ENCODE measurements around the gene OR2L5. TPM values are rescaled to one million over a fixed set of nuclear protein-coding genes. Genes with fewer than 3 reads are reported as not detected.

Gene OR2L5
- total RNA-seq, 2 donors from 2014 or later, result not detected

Other genes starting within 250 kb of the OR2L5 start
- gene OR14A16, start 189.5 kb upstream of the OR2L5 start, total RNA-seq, result not detected
- gene OR11L1, start 171.8 kb upstream of the OR2L5 start, total RNA-seq, result not detected
- under 1 TPM; 0.32 to 0.60 TPM for gene TRIM58, start 156.5 kb upstream of the OR2L5 start, total RNA-seq
- gene OR2W3, start 118.1 kb upstream of the OR2L5 start, total RNA-seq, result under 1 TPM in 1 of 2 donors, not detected in 1; 0.26 TPM
- gene OR2T8, start 93.4 kb upstream of the OR2L5 start, total RNA-seq, result not detected
- not detected for gene OR2AJ1, start 88.8 kb upstream of the OR2L5 start, total RNA-seq
- gene OR2L8, start 64.8 kb upstream of the OR2L5 start, total RNA-seq, result not detected
- gene OR2AK2, start 48.4 kb upstream of the OR2L5 start, total RNA-seq, result not detected
- under 1 TPM in 1 of 2 donors, not detected in 1; 0.05 TPM for gene OR2L2, start 16.4 kb downstream of the OR2L5 start, total RNA-seq
- not detected for gene OR2L3, start 33.2 kb downstream of the OR2L5 start, total RNA-seq
- gene OR2L13, start 81.5 kb downstream of the OR2L5 start, total RNA-seq, result not detected
- not detected for gene OR2M5, start 131.5 kb downstream of the OR2L5 start, total RNA-seq
- not detected for gene OR2M2, start 161.2 kb downstream of the OR2L5 start, total RNA-seq
- gene OR2M3, start 183.6 kb downstream of the OR2L5 start, total RNA-seq, result not detected
- not detected for gene OR2M4, start 217.8 kb downstream of the OR2L5 start, total RNA-seq

All from left cardiac atrium (tissue), 2 donors.